Upper lobe of left lung (tissue), 6 donors: Measurements from ENCODE around the gene OLFM1. TPM values are rescaled to one million over a fixed set of nuclear protein-coding genes. Genes with fewer than 3 reads are reported as not detected.

Experiments used
- ATAC-seq, 2 donors: fragments of 200-7000 bp; cut with Tn5 transposase; one replicate each; pipeline ENCODE4 v1.9.1; 2022; ENCODE audit warnings: mild to moderate bottlenecking in 2 of 2, moderate library complexity in 2 of 2; ENCODE audit not compliant: low FRiP score in 2 of 2
- DNase-seq, 2 donors: peaks; one replicate each; pipeline ENCODE4 v3.0.0-alpha.2; 2019 to 2020
- H3K27ac ChIP-seq, 4 donors: fragments of 200-600 bp; sonication (generic); one replicate each; pipeline ENCODE4 v1.5.1; 2016 to 2019
- H3K27me3 ChIP-seq, 4 donors: fragments of 200-600 bp; sonication (generic); one replicate each; pipeline ENCODE4 v1.5.1; 2017 to 2019
- H3K36me3 ChIP-seq, 4 donors: fragments of 200-600 bp; sonication (generic); one replicate each; pipeline ENCODE4 v1.5.1; 2016 to 2019
- H3K4me1 ChIP-seq, 4 donors: fragments of 200-600 bp; sonication (generic); one replicate each; pipeline ENCODE4 v1.5.1; 2018 to 2019
- H3K4me3 ChIP-seq, 4 donors: fragments of 200-600 bp; sonication (generic); one replicate each; pipeline ENCODE4 v1.5.1; 2017 to 2019; ENCODE audit warnings: mild to moderate bottlenecking in 2 of 4, moderate library complexity in 1 of 4
- H3K9me3 ChIP-seq, 4 donors: fragments of 200-600 bp; sonication (generic); one replicate each; pipeline ENCODE4 v1.5.1; 2018 to 2019
- CTCF ChIP-seq, 6 experiments: fragments of 450-650 bp in 4 of 6; fragments of 200-600 bp in 2 of 6; sonication (generic) in 2 of 6; IDR thresholded peaks; one replicate each; pipeline ENCODE4 v1.5.1; 2016 to 2019; ENCODE audit warnings: antibody characterized with exemption in 6 of 6
- EP300 ChIP-seq, 4 donors: sonication (generic); formaldehyde crosslinking; IDR thresholded peaks; one replicate each; pipeline ENCODE4 v1.5.1; 2017; ENCODE audit warnings: antibody characterized with exemption in 4 of 4, control low read depth in 2 of 4
- POLR2A ChIP-seq, 4 donors: fragments of 450-650 bp; IDR thresholded peaks; one replicate each; pipeline ENCODE4 v1.5.1; 2016 to 2017; ENCODE audit warnings: antibody characterized with exemption in 4 of 4, mild to moderate bottlenecking in 2 of 4
- POLR2AphosphoS5 ChIP-seq, 2 donors: sonication (generic); formaldehyde crosslinking; IDR thresholded peaks; one replicate each; pipeline ENCODE4 v1.5.1; 2017; ENCODE audit warnings: antibody characterized with exemption in 2 of 2
- WGBS, 2 donors: methylation state at CpG; one replicate each; pipeline ENCODE4 v1.1.5; 2017 to 2018; 5-methylcytosine and 5-hydroxymethylcytosine counted together
- total RNA-seq, 6 donors: library from RNA; depleted of rRNA in 4 of 6; stranded (reverse); fragments of >200 nt in 4 of 6; gene quantifications; one replicate each; pipeline versions ENCODE4 v1.1.0 to v1.2.1, GENCODE V29; 2016 to 2021
- donor health status: DM: no; HTN: no; CAD: no; lungs with moderate emphysema.
- donor health status: DM: no; HTN: yes; CAD: no; lungs with severe emphysema.

The OLFM1 gene
- total RNA-seq, 6 donors from 2014 or later = 3.1 to 47.9 (median 18.5) TPM

- Histone ChIP-seq H3K27ac (no peak overlapping the region), H3K4me1 (peaks cover 21 to 40% (median 29%) of the 10 kb centered on the region in 4 donors), H3K9me3 (no peaks in the 10 kb centered on the region), H3K4me3 (peak overlapping the region in 3 of 4 donors; percentile 41 to 49 (median 46)), H3K36me3 (no peaks in the 10 kb centered on the region), H3K27me3 (peaks cover 0 to 27% (median 10%) of the 10 kb centered on the region in 4 donors)
- WGBS, 2 donors = 0 to 3% methylated on average over 7 to 9 of the region's 57 CpGs
- TF ChIP-seq CTCF (IDR thresholded peaks at IDR 0.05) (no peak), POLR2AphosphoS5 (IDR thresholded peaks at IDR 0.05) (no peak), EP300 (IDR thresholded peaks at IDR 0.05) (no peak), POLR2A (IDR thresholded peaks at IDR 0.05) (no peak)
- no peak for ATAC-seq
- DNase-seq = peak in 1 of 2 donors; percentile 82
These were observed 455 bp downstream of the OLFM1 start for GRCh38 chr9:135087899-135088347.

GRCh38 chr9:135088348-135088978 is 995 bp downstream of the OLFM1 start:
- Histone ChIP-seq H3K27ac (no peak overlapping the region), H3K4me1 (peaks cover 21 to 39% (median 29%) of the 10 kb centered on the region in 4 donors), H3K4me3 (peak overlapping the region in 3 of 4 donors; percentile 41 to 49 (median 46)), H3K27me3 (peaks cover 0 to 27% (median 10%) of the 10 kb centered on the region in 4 donors), H3K36me3 (no peaks in the 10 kb centered on the region), H3K9me3 (no peaks in the 10 kb centered on the region)
- ATAC-seq (no peak), DNase-seq (peak in 1 of 2 donors; percentile 73)
- TF ChIP-seq CTCF (IDR thresholded peaks at IDR 0.05) (no peak), POLR2A (IDR thresholded peaks at IDR 0.05) (no peak), POLR2AphosphoS5 (IDR thresholded peaks at IDR 0.05) (no peak), EP300 (IDR thresholded peaks at IDR 0.05) (no peak)
- 2 to 6% methylated on average over 7 to 41 of the region's 45 CpGs for WGBS, 2 donors

GRCh38 chr9:135088979-135089847 is 1.7 kb downstream of the OLFM1 start:
- H3K4me3 ChIP-seq = peak overlapping the region in 1 of 4 donors; percentile 49

GRCh38 chr9:135090081-135090480 is 2.6 kb downstream of the OLFM1 start:
- Histone ChIP-seq H3K27me3 (peaks cover 0 to 27% (median 10%) of the 10 kb centered on the region in 4 donors), H3K9me3 (no peaks in the 10 kb centered on the region), H3K27ac (no peak overlapping the region), H3K4me3 (no peak overlapping the region), H3K4me1 (peaks cover 21 to 35% (median 26%) of the 10 kb centered on the region in 4 donors), H3K36me3 (no peaks in the 10 kb centered on the region)
- DNase-seq (no peak), ATAC-seq (no peak)
- TF ChIP-seq POLR2A (IDR thresholded peaks at IDR 0.05) (no peak), CTCF (IDR thresholded peaks at IDR 0.05) (no peak), POLR2AphosphoS5 (IDR thresholded peaks at IDR 0.05) (no peak)
- WGBS, 2 donors = 87 to 96% methylated on average over 7 of the region's 7 CpGs

More at GRCh38 chr9:135088979-135089847, 1.7 kb downstream of the OLFM1 start:
- Histone ChIP-seq H3K27me3 (peaks cover 0 to 27% (median 10%) of the 10 kb centered on the region in 4 donors), H3K4me1 (peaks cover 21 to 35% (median 26%) of the 10 kb centered on the region in 4 donors), H3K9me3 (no peaks in the 10 kb centered on the region), H3K36me3 (no peaks in the 10 kb centered on the region), H3K27ac (no peak overlapping the region)
- WGBS, 2 donors = 23 to 52% methylated on average over 13 to 35 of the region's 35 CpGs
- DNase-seq (peak in 1 of 2 donors; percentile 63), ATAC-seq (no peak)
- TF ChIP-seq POLR2A (IDR thresholded peaks at IDR 0.05) (no peak), EP300 (IDR thresholded peaks at IDR 0.05) (no peak), CTCF (IDR thresholded peaks at IDR 0.05) (no peak), POLR2AphosphoS5 (IDR thresholded peaks at IDR 0.05) (no peak)
